GM19025 (cell line): ENCODE data around the gene SLC28A1.
"Not testable (repeated sequence)": the region's sequence is repeated elsewhere in the genome, so short reads cannot be mapped to it uniquely, and the experiment has no call there.

ENCODE experiments used
- ATAC-seq: cut with Tn5 transposase; IDR thresholded peaks from one replicate; pipeline ENCODE4 v1.9.1; 2021; ENCODE audit warnings: mild to moderate bottlenecking, low read depth, moderate library complexity; ENCODE audit not compliant: unreplicated experiment

Gene SLC28A1

GRCh38 chr15:84908564-84908963 lies 24.1 kb downstream of the SLC28A1 start:
- ATAC-seq = no peak

- no peak for ATAC-seq
These were observed 24.6 kb downstream of the SLC28A1 start for GRCh38 chr15:84909029-84909428.

GRCh38 chr15:84909782-84910181 lies 25.3 kb downstream of the SLC28A1 start:
- no peak for ATAC-seq

GRCh38 chr15:84910928-84911623 lies 26.6 kb downstream of the SLC28A1 start:
- no peak for ATAC-seq

- no peak for ATAC-seq
These were observed 27.6 kb downstream of the SLC28A1 start for GRCh38 chr15:84911879-84912660.

GRCh38 chr15:84913360-84913723 lies 28.9 kb downstream of the SLC28A1 start:
- no peak for ATAC-seq

GRCh38 chr15:84914351-84914750 lies 29.9 kb downstream of the SLC28A1 start:
- ATAC-seq = no peak

GRCh38 chr15:84914909-84915605 lies 30.6 kb downstream of the SLC28A1 start:
- ATAC-seq = peak; percentile 95

GRCh38 chr15:84915606-84915958 lies 31.1 kb downstream of the SLC28A1 start:
- ATAC-seq = no peak

- ATAC-seq = no peak
These were observed 33.0 kb downstream of the SLC28A1 start for GRCh38 chr15:84917452-84917851.

GRCh38 chr15:84919106-84919667 lies 34.7 kb downstream of the SLC28A1 start:
- no peak for ATAC-seq

- no peak for ATAC-seq
These were observed 36.7 kb downstream of the SLC28A1 start for GRCh38 chr15:84921121-84921520.

GRCh38 chr15:84922530-84922929 lies 38.1 kb downstream of the SLC28A1 start:
- ATAC-seq = no peak

GRCh38 chr15:84924077-84924731 lies 39.7 kb downstream of the SLC28A1 start:
- ATAC-seq = no peak

GRCh38 chr15:84924821-84925569 lies 40.5 kb downstream of the SLC28A1 start:
- not testable (repeated sequence) for ATAC-seq

GRCh38 chr15:84925906-84926305 lies 41.4 kb downstream of the SLC28A1 start:
- ATAC-seq = no peak

GRCh38 chr15:84926491-84927230 lies 42.2 kb downstream of the SLC28A1 start:
- no peak for ATAC-seq

- no peak for ATAC-seq
These were observed 44.3 kb downstream of the SLC28A1 start for GRCh38 chr15:84928843-84929168.

- ATAC-seq = no peak
These were observed 45.5 kb downstream of the SLC28A1 start for GRCh38 chr15:84929795-84930603.
